Transverse colon (tissue), 4 donors: ENCODE results near the gene PPP1R12B.
"Not testable (repeated sequence)": the region's sequence is repeated elsewhere in the genome, so short reads cannot be mapped to it uniquely, and the experiment has no call there.

ENCODE experiments used
- CTCF ChIP-seq, 5 experiments: fragments of 200-600 bp in 3 of 5; fragments of 450-650 bp in 2 of 5; sonication (generic) in 3 of 5; IDR thresholded peaks; 1 replicate in 2 of 5; 2 replicates in 3 of 5; pipeline ENCODE4 v1.5.1; 2016 to 2017; ENCODE audit warnings: antibody characterized with exemption in 5 of 5, inconsistent platforms in 3 of 5, mild to moderate bottlenecking in 2 of 5, moderate library complexity in 1 of 5
- EP300 ChIP-seq: sonication (generic); formaldehyde crosslinking; IDR thresholded peaks from one replicate; pipeline ENCODE4 v1.6.1; 2017; ENCODE audit warnings: antibody characterized with exemption, low read depth
- POLR2A ChIP-seq: fragments of 450-650 bp; IDR thresholded peaks from one replicate; pipeline ENCODE4 v1.6.1; 2016; ENCODE audit warnings: antibody characterized with exemption, mild to moderate bottlenecking, moderate library complexity
- POLR2AphosphoS5 ChIP-seq, 3 donors: sonication (generic); formaldehyde crosslinking; IDR thresholded peaks; one replicate each; pipeline ENCODE4 v1.6.1; 2016; ENCODE audit warnings: antibody characterized with exemption in 3 of 3

- TF ChIP-seq CTCF (IDR thresholded peaks at IDR 0.05); POLR2AphosphoS5 (IDR thresholded peaks at IDR 0.05); POLR2A; EP300: not testable (repeated sequence)
Measured at GRCh38 chr1:202417762-202418201, 69.3 kb downstream of the PPP1R12B start.
